ENCODE results near the gene DSTN.

DNA sequence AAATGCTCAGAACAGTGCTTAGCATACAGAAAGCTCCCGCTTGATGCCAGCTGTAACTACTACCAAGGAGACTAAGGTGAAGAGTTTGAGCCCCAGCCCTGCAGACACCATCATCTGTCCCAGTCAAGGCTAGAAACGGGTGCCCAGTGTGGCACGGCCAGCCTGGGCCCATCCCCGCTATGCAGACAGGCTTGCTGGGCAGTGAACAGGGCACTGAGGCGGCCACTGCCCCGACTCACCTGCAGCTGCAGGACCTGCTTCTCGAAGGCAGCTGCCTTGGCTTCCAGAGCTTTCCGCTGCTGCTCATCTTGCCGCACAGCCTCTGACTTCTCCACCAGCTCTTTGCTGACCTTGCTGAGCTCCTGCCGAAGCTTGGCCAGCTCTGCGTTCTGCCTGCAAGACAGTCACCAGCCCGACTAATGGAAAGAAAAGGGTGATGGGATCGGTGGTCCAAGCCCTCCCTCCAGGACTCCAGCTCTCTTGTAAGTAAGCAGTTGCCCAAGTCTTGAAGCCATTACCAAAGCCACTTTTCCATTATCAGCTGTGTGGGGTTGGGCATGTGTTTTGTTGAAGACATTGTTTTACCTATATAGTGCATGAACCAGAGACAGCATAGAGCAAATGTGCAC is 63.5 kb downstream of the DSTN start:
- TF ChIP-seq, protein P1, sequence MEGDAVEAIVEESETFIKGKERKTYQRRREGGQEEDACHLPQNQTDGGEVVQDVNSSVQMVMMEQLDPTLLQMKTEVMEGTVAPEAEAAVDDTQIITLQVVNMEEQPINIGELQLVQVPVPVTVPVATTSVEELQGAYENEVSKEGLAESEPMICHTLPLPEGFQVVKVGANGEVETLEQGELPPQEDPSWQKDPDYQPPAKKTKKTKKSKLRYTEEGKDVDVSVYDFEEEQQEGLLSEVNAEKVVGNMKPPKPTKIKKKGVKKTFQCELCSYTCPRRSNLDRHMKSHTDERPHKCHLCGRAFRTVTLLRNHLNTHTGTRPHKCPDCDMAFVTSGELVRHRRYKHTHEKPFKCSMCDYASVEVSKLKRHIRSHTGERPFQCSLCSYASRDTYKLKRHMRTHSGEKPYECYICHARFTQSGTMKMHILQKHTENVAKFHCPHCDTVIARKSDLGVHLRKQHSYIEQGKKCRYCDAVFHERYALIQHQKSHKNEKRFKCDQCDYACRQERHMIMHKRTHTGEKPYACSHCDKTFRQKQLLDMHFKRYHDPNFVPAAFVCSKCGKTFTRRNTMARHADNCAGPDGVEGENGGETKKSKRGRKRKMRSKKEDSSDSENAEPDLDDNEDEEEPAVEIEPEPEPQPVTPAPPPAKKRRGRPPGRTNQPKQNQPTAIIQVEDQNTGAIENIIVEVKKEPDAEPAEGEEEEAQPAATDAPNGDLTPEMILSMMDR (conservative IDR thresholded peaks at IDR 0.05; ENCODE audit: low read length): no peak
- TF ChIP-seq EZH2phosphoT487 (IDR thresholded peaks at IDR 0.05; ENCODE audit: borderline replicate concordance): no peak

All from Loucy (cell line).